ENCODE data around the gene C16orf90.
"Not testable (repeated sequence)": the region's sequence is repeated elsewhere in the genome, so short reads cannot be mapped to it uniquely, and the experiment has no call there.

- TF ChIP-seq CTCF, POLR2AphosphoS5 (IDR thresholded peaks at IDR 0.05): not testable (repeated sequence)
These were observed 21.7 kb downstream of the C16orf90 start for GRCh38 chr16:3473596-3473943.
